AG09319 (cell line): ENCODE data around the gene NLGN2.

Experiments used
- DNase-seq: peaks from one replicate; pipeline ENCODE4 v3.0.0-alpha.2; 2010; ENCODE audit warnings: low read depth; ENCODE audit errors: extremely low read depth
- CTCF ChIP-seq: IDR thresholded peaks from 2 replicates; pipeline ENCODE4 v1.5.1; 2011; ENCODE audit warnings: low read depth, mild to moderate bottlenecking, inconsistent platforms, low read length, moderate library complexity

Gene NLGN2

GRCh38 chr17:7383742-7384488 is 23.7 kb upstream of the NLGN2 start:
- no peak for TF ChIP-seq CTCF
- no peak for DNase-seq

- no peak for DNase-seq
- TF ChIP-seq CTCF: no peak
Observed at GRCh38 chr17:7384489-7385081, 23.1 kb upstream of the NLGN2 start.

GRCh38 chr17:7388856-7389255 is 18.8 kb upstream of the NLGN2 start:
- DNase-seq: no peak
- TF ChIP-seq CTCF: no peak

GRCh38 chr17:7389924-7390910 is 17.4 kb upstream of the NLGN2 start:
- no peak for TF ChIP-seq CTCF
- no peak for DNase-seq

- no peak for TF ChIP-seq CTCF
- no peak for DNase-seq
Observed at GRCh38 chr17:7391307-7391706, 16.3 kb upstream of the NLGN2 start.

GRCh38 chr17:7392696-7393612 is 14.7 kb upstream of the NLGN2 start:
- TF ChIP-seq CTCF: no peak
- no peak for DNase-seq
